ENCODE data around the gene TRRAP.
"Not testable (repeated sequence)": the region's sequence is repeated elsewhere in the genome, so short reads cannot be mapped to it uniquely, and the experiment has no call there.

The TRRAP gene

GRCh38 chr7:98878365-98879197 is at the start of gene TRRAP:
Gene TRRAP, plus strand, starts transcription at chr7:98878532. Its CDS starts 2,619 bp downstream, at chr7:98881151.
- DNase-seq (ENCODE audit: low read depth): peak; percentile 80

GRCh38 chr7:98830972-98831548 is 47.3 kb upstream of the TRRAP start:
- no peak for DNase-seq (ENCODE audit: low read depth)

- DNase-seq (ENCODE audit: low read depth): peak; percentile 23
Observed at GRCh38 chr7:98831641-98832221, 46.6 kb upstream of the TRRAP start.

- DNase-seq (ENCODE audit: low read depth): no peak
Observed at GRCh38 chr7:98833022-98833421, 45.3 kb upstream of the TRRAP start.

GRCh38 chr7:98834949-98835348 is 43.4 kb upstream of the TRRAP start:
- DNase-seq (ENCODE audit: low read depth): no peak

GRCh38 chr7:98836811-98837629 is 41.3 kb upstream of the TRRAP start:
- peak; percentile 23 for DNase-seq (ENCODE audit: low read depth)

- no peak for DNase-seq (ENCODE audit: low read depth)
Observed at GRCh38 chr7:98837630-98837972, 40.7 kb upstream of the TRRAP start.

GRCh38 chr7:98840096-98840495 is 38.2 kb upstream of the TRRAP start:
- no peak for DNase-seq (ENCODE audit: low read depth)

GRCh38 chr7:98840722-98841121 is 37.6 kb upstream of the TRRAP start:
- no peak for DNase-seq (ENCODE audit: low read depth)

- DNase-seq (ENCODE audit: low read depth): peak; percentile 58
Observed at GRCh38 chr7:98841179-98841997, 36.9 kb upstream of the TRRAP start.

- not testable (repeated sequence) for DNase-seq (ENCODE audit: low read depth)
Observed at GRCh38 chr7:98842552-98842951, 35.8 kb upstream of the TRRAP start.

GRCh38 chr7:98848918-98849317 is 29.4 kb upstream of the TRRAP start:
- no peak for DNase-seq (ENCODE audit: low read depth)

- no peak for DNase-seq (ENCODE audit: low read depth)
Observed at GRCh38 chr7:98852826-98853225, 25.5 kb upstream of the TRRAP start.

- DNase-seq (ENCODE audit: low read depth): no peak
Observed at GRCh38 chr7:98855610-98856422, 22.5 kb upstream of the TRRAP start.

- DNase-seq (ENCODE audit: low read depth): no peak
Observed at GRCh38 chr7:98860071-98860470, 18.3 kb upstream of the TRRAP start.

GRCh38 chr7:98862203-98862602 is 16.1 kb upstream of the TRRAP start:
- DNase-seq (ENCODE audit: low read depth): no peak

- no peak for DNase-seq (ENCODE audit: low read depth)
Observed at GRCh38 chr7:98862716-98863420, 15.5 kb upstream of the TRRAP start.

- no peak for DNase-seq (ENCODE audit: low read depth)
Observed at GRCh38 chr7:98863601-98864000, 14.7 kb upstream of the TRRAP start.

- DNase-seq (ENCODE audit: low read depth): no peak
Observed at GRCh38 chr7:98864731-98865453, 13.4 kb upstream of the TRRAP start.
